ENCODE measurements around the gene ZDHHC11B. TPM values are rescaled to one million over a fixed set of nuclear protein-coding genes. Genes with fewer than 3 reads are reported as not detected.
"Not testable (repeated sequence)": the region's sequence is repeated elsewhere in the genome, so short reads cannot be mapped to it uniquely, and the experiment has no call there.

Gene ZDHHC11B
- total RNA-seq, 8 experiments from 2014 or later, result 0.24 to 8.6 (median 3.3) TPM; not detected in 1

DNA sequence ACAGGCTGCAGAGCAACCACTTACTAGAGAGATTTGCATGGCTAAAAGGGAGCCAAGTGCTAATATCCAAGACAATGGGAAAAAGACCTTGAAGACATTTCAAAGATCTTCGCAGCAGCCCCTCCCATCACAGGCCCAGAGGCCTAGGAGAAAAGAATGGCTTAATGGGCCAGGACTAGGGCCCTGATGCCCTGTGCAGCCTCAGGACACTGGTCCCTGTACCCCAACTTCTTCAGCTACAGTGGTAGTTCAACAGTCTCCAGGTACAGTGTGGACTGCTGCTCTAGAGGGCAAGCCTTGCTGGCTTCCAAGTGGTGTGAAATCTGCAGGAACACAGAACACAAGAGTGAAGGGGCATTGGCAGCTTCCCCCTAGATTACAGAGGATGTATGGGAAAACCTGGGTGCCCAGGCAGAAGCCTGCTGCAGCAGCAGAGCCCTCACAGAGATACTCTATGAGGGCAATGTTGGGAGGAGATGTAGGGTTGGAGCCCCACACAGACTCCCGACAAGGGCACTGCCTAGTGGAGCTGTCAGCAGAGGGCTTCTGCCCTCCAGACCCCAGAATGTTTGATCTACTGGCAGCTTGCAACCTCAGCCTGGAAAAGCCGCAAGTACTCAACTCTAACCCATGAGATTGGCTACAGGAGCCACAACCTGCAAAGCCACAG, 75.5 kb downstream of the ZDHHC11B start:
- in situ Hi-C loops (cut with MboI; ENCODE audit: low pct_unique_long_range_greater_than_20kb in 2 of 9, low sequenced_read_pairs in 9 of 9, unreplicated experiment in 9 of 9); H3K27ac ChIP-seq; ATAC-seq (replicated peaks in 6 of 8); H3K4me3 ChIP-seq; H3K4me1 ChIP-seq (replicated peaks in 1 of 2): not testable (repeated sequence)
- no CpG with 5 or more reads among the region's 3 CpGs for whole genome bisulfite sequencing, 10 experiments

GRCh38 chr5:708374-708773, 76.2 kb downstream of the ZDHHC11B start:
- H3K27ac ChIP-seq; H3K4me1 ChIP-seq (replicated peaks in 1 of 2); ATAC-seq (replicated peaks in 6 of 8); in situ Hi-C loops (cut with MboI; ENCODE audit: low pct_unique_long_range_greater_than_20kb in 2 of 9, low sequenced_read_pairs in 9 of 9, unreplicated experiment in 9 of 9); H3K4me3 ChIP-seq: not testable (repeated sequence)
- 83% methylated on average over 4 of the region's 4 CpGs; no CpG with 5 or more reads in 9 of the 10 experiments for WGBS, 10 experiments

GRCh38 chr5:706127-706526, 78.4 kb downstream of the ZDHHC11B start:
- ATAC-seq (replicated peaks in 6 of 8); H3K4me3 ChIP-seq; H3K27ac ChIP-seq; in situ Hi-C loops (cut with MboI; ENCODE audit: low pct_unique_long_range_greater_than_20kb in 2 of 9, low sequenced_read_pairs in 9 of 9, unreplicated experiment in 9 of 9); H3K4me1 ChIP-seq (replicated peaks in 1 of 2): not testable (repeated sequence)
- 39 to 100% methylated on average over 3 to 4 of the region's 7 CpGs; no CpG with 5 or more reads in 8 of the 10 experiments for WGBS, 10 experiments

- not testable (repeated sequence) for ATAC-seq (replicated peaks in 6 of 8); H3K4me3 ChIP-seq; H3K27ac ChIP-seq; H3K4me1 ChIP-seq (replicated peaks in 1 of 2)
- WGBS, 10 experiments, result 0 to 100% (median 25%) methylated on average over 1 to 2 of the region's 21 CpGs; no CpG with 5 or more reads in 7 of the 10 experiments
- in situ Hi-C loops (cut with MboI; ENCODE audit: low pct_unique_long_range_greater_than_20kb in 2 of 9, low sequenced_read_pairs in 9 of 9, unreplicated experiment in 9 of 9), result loop anchor here in 1 of 9 experiments (10.0 kb wide), 1 partner anchor 88 kb away; the partner anchor contains the start of gene ZDHHC11B
Observed at GRCh38 chr5:696753-697702, 87.5 kb downstream of the ZDHHC11B start.

GRCh38 chr5:696191-696590, 88.3 kb downstream of the ZDHHC11B start:
- H3K4me1 ChIP-seq (replicated peaks in 1 of 2); H3K4me3 ChIP-seq; H3K27ac ChIP-seq; ATAC-seq (replicated peaks in 6 of 8): not testable (repeated sequence)
- in situ Hi-C loops (cut with MboI; ENCODE audit: low pct_unique_long_range_greater_than_20kb in 2 of 9, low sequenced_read_pairs in 9 of 9, unreplicated experiment in 9 of 9), result loop anchor here in 1 of 9 experiments (10.0 kb wide), 1 partner anchor 89 kb away; the partner anchor contains the start of gene ZDHHC11B
- no CpG with 5 or more reads among the region's 8 CpGs for WGBS, 10 experiments

GRCh38 chr5:695475-695874, 89.1 kb downstream of the ZDHHC11B start:
- in situ Hi-C loops (cut with MboI; ENCODE audit: low pct_unique_long_range_greater_than_20kb in 2 of 9, low sequenced_read_pairs in 9 of 9, unreplicated experiment in 9 of 9), result loop anchor here in 1 of 9 experiments (10.0 kb wide), 1 partner anchor 89 kb away; the partner anchor contains the start of gene ZDHHC11B
- WGBS, 10 experiments, result no CpG with 5 or more reads among the region's 13 CpGs
- H3K4me3 ChIP-seq; ATAC-seq (replicated peaks in 6 of 8); H3K27ac ChIP-seq; H3K4me1 ChIP-seq (replicated peaks in 1 of 2): not testable (repeated sequence)

DNA sequence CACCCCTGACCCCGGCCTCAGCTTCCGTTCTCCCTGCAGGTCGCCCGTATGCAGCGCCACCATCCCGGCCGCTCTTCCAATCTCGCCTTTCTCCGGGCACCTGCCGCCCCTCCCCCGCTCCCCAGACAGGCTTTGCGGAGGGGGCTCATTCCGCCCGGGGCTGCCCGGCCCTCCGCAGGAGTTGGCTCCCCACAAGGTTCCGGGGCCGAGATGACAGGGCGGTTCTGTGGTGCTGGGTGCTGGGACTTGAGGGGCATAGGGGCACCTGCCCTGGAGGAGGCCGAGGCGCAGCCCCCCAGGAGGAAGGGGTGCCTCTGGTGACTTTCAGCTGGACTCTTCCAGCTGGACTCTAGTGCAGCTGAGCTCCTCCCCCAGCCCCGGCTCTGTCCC, 90.5 kb downstream of the ZDHHC11B start:
- peak overlapping the region in 1 of 5 donors; percentile 42 for H3K4me3 ChIP-seq
- in situ Hi-C loops (cut with MboI; ENCODE audit: low pct_unique_long_range_greater_than_20kb in 2 of 9, low sequenced_read_pairs in 9 of 9, unreplicated experiment in 9 of 9), result loop anchor here in 1 of 9 experiments (10.0 kb wide), 1 partner anchor 91 kb away; the partner anchor contains the start of gene ZDHHC11B

DNA sequence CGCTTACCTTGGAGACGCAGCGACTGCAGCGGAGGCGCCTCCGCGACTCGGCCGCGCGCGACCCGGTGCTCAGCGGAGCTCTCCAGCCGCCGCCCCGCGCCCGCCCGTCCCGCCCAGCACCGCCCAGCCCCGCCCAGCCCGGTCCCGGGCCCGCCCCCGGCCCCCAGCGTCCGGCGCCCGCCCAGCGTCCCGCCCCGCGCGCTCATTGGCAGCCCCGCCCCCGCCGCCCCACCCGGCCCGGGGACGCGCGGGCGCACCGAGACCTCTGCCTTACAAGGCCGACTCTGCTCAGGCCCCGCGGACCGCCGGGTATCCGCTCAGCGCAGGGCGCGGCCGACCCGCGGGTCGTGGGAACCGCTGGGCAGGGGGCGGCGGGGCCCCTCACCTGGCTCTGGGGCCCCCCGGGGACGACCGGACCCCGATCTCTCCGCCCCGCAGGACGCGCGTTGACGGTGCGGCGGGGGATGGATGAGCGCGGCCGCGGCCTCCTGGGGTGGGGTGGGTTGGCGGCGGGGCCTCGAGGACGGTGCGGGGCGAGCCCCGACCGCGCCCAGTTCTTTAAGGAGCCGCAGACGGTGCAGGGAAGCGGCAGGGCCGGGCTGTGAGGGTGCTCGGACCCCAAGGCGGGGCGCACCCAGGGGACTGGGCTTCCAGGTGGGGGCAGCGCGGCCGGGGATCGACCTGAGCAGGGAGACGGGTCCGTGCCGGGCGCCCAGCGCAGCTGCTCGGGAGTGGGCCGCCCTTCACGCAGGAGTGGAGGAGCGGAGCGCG, 91.1 kb downstream of the ZDHHC11B start, which contains the start of gene TPPP:
TPPP (minus strand) TSS at position 82 of the 771 bp plus-strand sequence. CDS start 15,292 bp downstream, outside the sequence.
- peak within 1 kb of the TSS in 1 of 2 donors; percentile 73 for H3K27ac ChIP-seq
- WGBS, 10 experiments, result no CpG with 5 or more reads among the region's 109 CpGs
- H3K4me1 ChIP-seq (replicated peaks in 1 of 2), result not testable (repeated sequence)
- in situ Hi-C loops (cut with MboI; ENCODE audit: low pct_unique_long_range_greater_than_20kb in 2 of 9, low sequenced_read_pairs in 9 of 9, unreplicated experiment in 9 of 9), result loop anchor here in 1 of 9 experiments (10.0 kb wide), 1 partner anchor 91 kb away; the partner anchor contains the start of gene ZDHHC11B
- ATAC-seq (replicated peaks in 6 of 8), result peak; percentile 64 to 89 (median 76)
- H3K4me3 ChIP-seq, result peak within 1 kb of the TSS; percentile 46 to 59 (median 56)

More for the DNA sequence above, 90.5 kb downstream of the ZDHHC11B start:
- H3K4me1 ChIP-seq (replicated peaks in 1 of 2); ATAC-seq (replicated peaks in 6 of 8): not testable (repeated sequence)
- H3K27ac ChIP-seq, result peak overlapping the region in 1 of 2 donors; percentile 58
- WGBS, 10 experiments, result no CpG with 5 or more reads among the region's 22 CpGs

GRCh38 chr5:692529-693041, 91.9 kb downstream of the ZDHHC11B start:
- no CpG with 5 or more reads among the region's 41 CpGs for WGBS, 10 experiments

GRCh38 chr5:691817-692528, 92.6 kb downstream of the ZDHHC11B start:
- in situ Hi-C loops (cut with MboI; ENCODE audit: low pct_unique_long_range_greater_than_20kb in 2 of 9, low sequenced_read_pairs in 9 of 9, unreplicated experiment in 9 of 9), result loop anchor here in 1 of 9 experiments (10.0 kb wide), 1 partner anchor 93 kb away; the partner anchor contains the start of gene ZDHHC11B
- no CpG with 5 or more reads among the region's 2 CpGs for WGBS, 10 experiments
- no peaks in the 10 kb centered on the region for H3K4me1 ChIP-seq (replicated peaks in 1 of 2)
- no peak for ATAC-seq (replicated peaks in 6 of 8)
- no peak overlapping the region for H3K27ac ChIP-seq
- H3K4me3 ChIP-seq, result peak overlapping the region in 4 of 5 donors; percentile 24 to 59 (median 58)

More at GRCh38 chr5:692529-693041, 91.9 kb downstream of the ZDHHC11B start:
- peak in 2 of 8 experiments; percentile 2 to 5 for ATAC-seq (replicated peaks in 6 of 8)
- Histone ChIP-seq H3K27ac (peak overlapping the region in 1 of 2 donors; percentile 52), H3K4me3 (peak overlapping the region in 4 of 5 donors; percentile 50 to 59 (median 58))
- in situ Hi-C loops (cut with MboI; ENCODE audit: low pct_unique_long_range_greater_than_20kb in 2 of 9, low sequenced_read_pairs in 9 of 9, unreplicated experiment in 9 of 9), result loop anchor here in 1 of 9 experiments (10.0 kb wide), 1 partner anchor 92 kb away; the partner anchor contains the start of gene ZDHHC11B
- H3K4me1 ChIP-seq (replicated peaks in 1 of 2), result not testable (repeated sequence)

DNA sequence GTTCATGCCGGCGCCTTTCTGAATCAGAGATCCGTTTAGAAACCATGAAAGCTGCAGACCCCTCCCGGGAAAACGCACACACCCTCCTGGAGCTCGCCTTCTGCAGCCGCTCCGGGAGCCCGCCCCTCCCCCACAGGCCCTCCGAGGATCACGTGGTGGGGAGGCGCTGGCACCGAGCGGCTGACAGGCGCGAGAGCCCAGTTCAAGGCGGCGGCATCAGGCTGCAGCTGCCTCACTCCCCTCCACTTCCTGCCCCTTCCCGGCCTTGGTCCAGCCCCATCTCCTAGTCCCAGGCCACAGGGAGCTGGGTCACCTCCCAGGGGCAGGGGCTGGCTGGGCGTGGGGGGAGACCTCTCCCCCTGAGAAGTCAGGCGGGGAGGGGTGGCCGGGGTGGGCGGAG, 93.5 kb downstream of the ZDHHC11B start:
- in situ Hi-C loops (cut with MboI; ENCODE audit: low pct_unique_long_range_greater_than_20kb in 2 of 9, low sequenced_read_pairs in 9 of 9, unreplicated experiment in 9 of 9), result loop anchor here in 1 of 9 experiments (10.0 kb wide), 1 partner anchor 94 kb away; the partner anchor contains the start of gene ZDHHC11B
- H3K4me1 ChIP-seq (replicated peaks in 1 of 2); H3K4me3 ChIP-seq; H3K27ac ChIP-seq: not testable (repeated sequence)
- no CpG with 5 or more reads among the region's 23 CpGs for WGBS, 10 experiments
- peak in 7 of 8 experiments; percentile 28 to 66 (median 51) for ATAC-seq (replicated peaks in 6 of 8)
